Fibroblast of lung (primary cell): Measurements from ENCODE around the gene SLC52A3.

ENCODE experiments used
- EZH2 ChIP-seq: IDR thresholded peaks from 2 replicates; pipeline ENCODE4 v1.5.1; 2012; ENCODE audit warnings: low read length, control low read depth, mild to moderate bottlenecking; ENCODE audit errors: missing control alignments
- TF ChIP-seq, protein P1 (sequence below), 2 donors: IDR thresholded peaks in 1 of 2; conservative IDR thresholded peaks in 1 of 2; 1 replicate in 1 of 2; 2 replicates in 1 of 2; pipeline ENCODE4 v1.5.1; 2011 to 2012; ENCODE audit warnings: low read length in 2 of 2, control low read depth in 1 of 2, inconsistent platforms in 1 of 2, low read depth in 1 of 2, mild to moderate bottlenecking in 1 of 2

- TF ChIP-seq, protein P1, sequence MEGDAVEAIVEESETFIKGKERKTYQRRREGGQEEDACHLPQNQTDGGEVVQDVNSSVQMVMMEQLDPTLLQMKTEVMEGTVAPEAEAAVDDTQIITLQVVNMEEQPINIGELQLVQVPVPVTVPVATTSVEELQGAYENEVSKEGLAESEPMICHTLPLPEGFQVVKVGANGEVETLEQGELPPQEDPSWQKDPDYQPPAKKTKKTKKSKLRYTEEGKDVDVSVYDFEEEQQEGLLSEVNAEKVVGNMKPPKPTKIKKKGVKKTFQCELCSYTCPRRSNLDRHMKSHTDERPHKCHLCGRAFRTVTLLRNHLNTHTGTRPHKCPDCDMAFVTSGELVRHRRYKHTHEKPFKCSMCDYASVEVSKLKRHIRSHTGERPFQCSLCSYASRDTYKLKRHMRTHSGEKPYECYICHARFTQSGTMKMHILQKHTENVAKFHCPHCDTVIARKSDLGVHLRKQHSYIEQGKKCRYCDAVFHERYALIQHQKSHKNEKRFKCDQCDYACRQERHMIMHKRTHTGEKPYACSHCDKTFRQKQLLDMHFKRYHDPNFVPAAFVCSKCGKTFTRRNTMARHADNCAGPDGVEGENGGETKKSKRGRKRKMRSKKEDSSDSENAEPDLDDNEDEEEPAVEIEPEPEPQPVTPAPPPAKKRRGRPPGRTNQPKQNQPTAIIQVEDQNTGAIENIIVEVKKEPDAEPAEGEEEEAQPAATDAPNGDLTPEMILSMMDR (conservative IDR thresholded peaks at IDR 0.05 in 1 of 2, IDR thresholded peaks at IDR 0.05 in 1 of 2; ENCODE audit: low read depth in 1 of 2, low read length in 2 of 2) = no peak
- TF ChIP-seq EZH2 = no peak
Observed at GRCh38 chr20:721876-722275, 46.4 kb downstream of the SLC52A3 start.
